ENCODE data around the gene ZNF771. TPM values are rescaled to one million over a fixed set of nuclear protein-coding genes. Genes with fewer than 3 reads are reported as not detected.
A peak's percentile ranks its signal among the peaks of the same experiment; 100 is the strongest.

Gene ZNF771
- total RNA-seq, 1 donor from 2014 or later, result 4.4 TPM

DNA sequence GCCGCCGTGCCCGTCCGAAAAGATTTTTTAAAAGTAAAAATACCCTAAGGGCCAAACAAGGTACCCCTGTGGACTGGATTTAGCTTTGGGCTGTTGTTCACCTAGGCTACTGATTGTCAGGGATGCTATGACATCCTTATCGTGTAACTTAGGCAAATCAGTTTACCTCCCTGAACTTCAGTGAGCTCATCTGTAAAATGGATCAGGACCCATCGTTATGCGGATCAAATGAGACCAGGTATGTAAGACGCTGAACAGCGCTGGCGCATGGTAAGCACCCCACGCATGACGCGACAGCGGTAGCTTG, 658 bp upstream of the ZNF771 start:
- peak overlapping the region; percentile 89 for H3K4me3 Mint-ChIP-seq
- peak overlapping the region; percentile 90 for H3K27ac Mint-ChIP-seq
- peaks cover under 1% of the 10 kb centered on the region for H3K27me3 Mint-ChIP-seq
- TF ChIP-seq, protein P1, sequence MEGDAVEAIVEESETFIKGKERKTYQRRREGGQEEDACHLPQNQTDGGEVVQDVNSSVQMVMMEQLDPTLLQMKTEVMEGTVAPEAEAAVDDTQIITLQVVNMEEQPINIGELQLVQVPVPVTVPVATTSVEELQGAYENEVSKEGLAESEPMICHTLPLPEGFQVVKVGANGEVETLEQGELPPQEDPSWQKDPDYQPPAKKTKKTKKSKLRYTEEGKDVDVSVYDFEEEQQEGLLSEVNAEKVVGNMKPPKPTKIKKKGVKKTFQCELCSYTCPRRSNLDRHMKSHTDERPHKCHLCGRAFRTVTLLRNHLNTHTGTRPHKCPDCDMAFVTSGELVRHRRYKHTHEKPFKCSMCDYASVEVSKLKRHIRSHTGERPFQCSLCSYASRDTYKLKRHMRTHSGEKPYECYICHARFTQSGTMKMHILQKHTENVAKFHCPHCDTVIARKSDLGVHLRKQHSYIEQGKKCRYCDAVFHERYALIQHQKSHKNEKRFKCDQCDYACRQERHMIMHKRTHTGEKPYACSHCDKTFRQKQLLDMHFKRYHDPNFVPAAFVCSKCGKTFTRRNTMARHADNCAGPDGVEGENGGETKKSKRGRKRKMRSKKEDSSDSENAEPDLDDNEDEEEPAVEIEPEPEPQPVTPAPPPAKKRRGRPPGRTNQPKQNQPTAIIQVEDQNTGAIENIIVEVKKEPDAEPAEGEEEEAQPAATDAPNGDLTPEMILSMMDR (IDR thresholded peaks at IDR 0.05), result no peak
- H3K9me3 Mint-ChIP-seq, result no peaks in the 10 kb centered on the region
- ATAC-seq (ENCODE audit: low read depth) (peak; percentile 8), DNase-seq (no peak)
- H3K4me1 Mint-ChIP-seq, result peaks cover 27% of the 10 kb centered on the region
- ChIA-PET CTCF (interaction anchor here (0.7 to 2.4 kb wide), 5 partner anchors 10 to 192 kb away, joined by 3 to 7 read pairs (median 5); partner anchors contain the start of genes DCTPP1 and ZNF48), POLR2A (interaction anchor here (0.5 to 3.7 kb wide), 25 partner anchors 8 to 342 kb away, joined by 3 to 37 read pairs (median 6); partner anchors contain the start of genes ALDOA, CD2BP2, DCTPP1 and FBRS)
- intact Hi-C loops (cut with micrococcal nuclease), result loop anchor here (1.0 to 10.0 kb wide), 9 partner anchors 11 to 342 kb away; partner anchors contain the start of genes ALDOA, DCTPP1, SEPTIN1 and TBC1D10B
- peaks cover 8% of the 10 kb centered on the region for H3K36me3 Mint-ChIP-seq (ENCODE audit: low read depth)

DNA sequence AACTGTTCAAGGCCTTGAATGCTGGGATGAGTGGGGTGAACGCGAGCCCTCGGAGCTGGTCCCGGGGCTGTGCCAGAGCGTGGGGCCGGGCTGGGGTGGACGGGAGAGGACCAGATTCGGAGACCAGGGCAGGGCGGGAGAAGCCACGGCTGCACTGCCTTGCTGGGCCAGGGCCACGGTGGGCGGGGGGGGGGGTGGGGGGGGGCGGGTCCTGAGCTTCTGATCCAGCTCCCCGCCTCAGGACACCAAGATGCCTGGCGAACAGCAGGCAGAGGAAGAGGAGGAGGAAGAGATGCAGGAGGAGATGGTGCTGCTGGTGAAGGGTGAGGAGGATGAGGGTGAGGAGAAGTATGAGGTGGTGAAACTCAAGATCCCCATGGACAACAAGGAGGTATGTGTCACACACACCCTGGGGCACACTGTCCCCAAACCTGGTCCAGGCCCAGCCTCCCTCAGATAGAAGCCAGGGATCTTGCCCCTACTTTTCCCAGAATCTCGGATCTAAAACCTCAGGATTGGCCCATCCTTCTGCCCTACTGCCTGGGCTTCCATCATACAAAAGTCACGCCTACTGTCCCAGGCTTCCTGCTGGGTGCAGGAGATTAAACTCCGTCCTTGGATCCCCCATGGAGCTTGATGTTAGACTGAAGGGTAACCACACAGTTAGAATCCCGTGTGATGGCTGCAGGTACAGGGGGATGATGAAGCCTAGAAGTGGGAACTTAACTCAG, 563 bp downstream of the ZNF771 start:
- Mint-ChIP-seq H3K4me1 (peaks cover 29% of the 10 kb centered on the region), H3K9me3 (no peaks in the 10 kb centered on the region), H3K36me3 (ENCODE audit: low read depth) (peaks cover 13% of the 10 kb centered on the region), H3K27ac (peak overlapping the region; percentile 56), H3K4me3 (peak overlapping the region; percentile 89), H3K27me3 (no peaks in the 10 kb centered on the region)
- POLR2A ChIA-PET, result interaction anchor here (0.6 to 3.7 kb wide), 33 partner anchors 10 to 343 kb away, joined by 3 to 37 read pairs (median 5); partner anchors contain the start of genes ALDOA, CD2BP2, CORO1A and DCTPP1
- DNase-seq (no peak), ATAC-seq (ENCODE audit: low read depth) (no peak)
- CTCF ChIA-PET, result interaction anchor here (1.3 to 2.9 kb wide), 9 partner anchors 10 to 39 kb away, joined by 4 to 22 read pairs (median 7); partner anchors contain the start of genes DCTPP1, SEPTIN1 and ZNF48
- TF ChIP-seq, protein P1 (IDR thresholded peaks at IDR 0.05), result no peak
- intact Hi-C loops (cut with micrococcal nuclease), result loop anchor here (1.0 to 10.0 kb wide), 9 partner anchors 13 to 343 kb away; partner anchors contain the start of genes ALDOA, DCTPP1, SEPTIN1 and TBC1D10B

DNA sequence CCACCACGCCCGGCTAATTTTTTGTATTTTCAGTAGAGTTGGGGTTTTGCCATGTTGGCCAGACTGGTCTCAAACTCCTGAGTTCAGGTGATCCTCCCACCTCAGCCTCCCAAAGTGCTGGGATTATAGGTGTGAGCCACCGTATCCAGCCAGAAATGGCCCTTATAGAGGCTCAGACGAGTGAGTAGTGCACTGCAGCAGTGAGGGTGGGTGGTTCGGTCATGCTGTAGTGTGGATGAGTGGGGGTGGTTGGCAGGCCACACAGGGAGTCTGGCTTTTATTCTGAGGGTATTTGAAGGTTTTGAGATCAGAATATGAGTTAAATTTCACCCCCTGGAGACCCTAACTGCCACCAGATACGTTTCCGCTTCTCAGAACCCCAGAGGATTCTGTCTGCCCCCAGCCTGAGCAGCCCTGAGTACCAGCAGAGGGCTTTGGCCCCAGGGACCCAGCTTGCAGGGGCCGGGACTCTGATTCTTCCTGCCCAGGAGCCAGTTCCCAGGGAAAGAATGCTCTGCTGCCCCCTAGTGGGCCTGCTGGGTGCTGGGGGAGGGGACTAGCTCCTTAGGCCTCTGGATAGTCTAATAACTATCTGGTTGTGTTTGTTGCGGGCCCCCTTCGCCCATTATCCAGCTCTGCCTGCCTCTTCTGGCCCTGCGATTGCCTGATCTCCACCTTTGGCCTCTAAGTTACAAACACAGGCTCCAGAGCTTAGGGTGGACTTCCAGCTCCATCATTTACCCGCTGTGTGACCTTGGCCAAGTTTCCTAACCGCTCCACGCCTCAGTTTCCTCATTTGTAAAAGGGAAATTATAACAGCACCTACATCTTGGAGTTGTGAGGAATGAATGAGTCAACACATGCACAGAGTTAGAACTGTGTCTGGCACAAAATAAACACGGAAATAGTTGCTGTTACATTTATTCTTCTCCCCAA, 2.0 kb downstream of the ZNF771 start:
- no peaks in the 10 kb centered on the region for H3K27me3 Mint-ChIP-seq
- POLR2A ChIA-PET, result interaction anchor here (0.5 to 3.5 kb wide), 21 partner anchors 8 to 344 kb away, joined by 3 to 34 read pairs (median 4); partner anchors contain the start of genes ALDOA, CD2BP2, CORO1A and DCTPP1
- CTCF ChIA-PET, result interaction anchor here (0.7 to 2.9 kb wide), 20 partner anchors 9 to 370 kb away, joined by 3 to 22 read pairs (median 6); partner anchors contain the start of genes CD2BP2, DCTPP1, SEPTIN1 and TBX6
- intact Hi-C loops (cut with micrococcal nuclease), result loop anchor here (10.0 kb wide), 1 partner anchor 345 kb away; the partner anchor contains the start of gene ALDOA
- H3K4me3 Mint-ChIP-seq, result peak overlapping the region; percentile 38
- H3K36me3 Mint-ChIP-seq (ENCODE audit: low read depth), result peaks cover 21% of the 10 kb centered on the region
- DNase-seq (peak; percentile 88), ATAC-seq (ENCODE audit: low read depth) (peak; percentile 59)
- peaks cover 29% of the 10 kb centered on the region for H3K4me1 Mint-ChIP-seq
- H3K9me3 Mint-ChIP-seq, result no peaks in the 10 kb centered on the region
- TF ChIP-seq, protein P1 (IDR thresholded peaks at IDR 0.05), result peak; percentile 49
- peak overlapping the region; percentile 56 for H3K27ac Mint-ChIP-seq

DNA sequence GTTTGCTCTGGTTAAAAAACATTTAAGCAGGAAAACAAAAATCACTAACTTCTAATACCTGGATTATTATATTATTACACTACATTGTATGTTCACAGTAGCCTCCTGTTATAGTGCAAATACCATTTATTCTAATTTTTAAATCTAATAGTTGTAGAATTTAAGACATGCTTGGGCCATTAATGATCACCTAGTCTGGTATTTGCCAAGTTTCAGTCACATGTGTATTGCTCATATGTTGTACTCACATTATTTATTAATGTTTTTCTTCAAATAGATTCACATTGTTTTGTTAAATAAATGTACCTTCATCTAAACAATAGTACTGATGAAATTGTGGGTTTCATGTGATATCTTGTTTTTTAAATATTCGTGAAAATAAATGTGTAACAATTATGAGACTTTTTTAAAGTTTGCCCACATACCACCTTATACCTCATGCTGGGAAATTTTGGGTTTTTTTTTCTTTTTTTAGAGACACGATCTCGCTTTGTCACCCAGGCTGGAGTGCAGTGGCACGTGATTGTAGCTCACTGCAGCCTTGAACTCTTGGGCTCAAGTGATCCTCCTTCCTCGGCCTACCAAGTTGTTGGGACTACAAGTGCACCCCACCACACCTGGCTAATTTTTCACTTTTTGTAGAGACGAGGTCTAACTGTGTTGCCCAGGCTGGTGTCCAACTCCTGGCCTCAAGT, 5.9 kb downstream of the ZNF771 start:
- CTCF ChIA-PET, result no interaction called here
- Mint-ChIP-seq H3K4me3 (no peak overlapping the region), H3K27ac (peak overlapping the region; percentile 19), H3K27me3 (no peaks in the 10 kb centered on the region), H3K4me1 (peaks cover 25% of the 10 kb centered on the region), H3K9me3 (no peaks in the 10 kb centered on the region), H3K36me3 (ENCODE audit: low read depth) (peaks cover 21% of the 10 kb centered on the region)
- ATAC-seq (ENCODE audit: low read depth) (no peak), DNase-seq (no peak)
- TF ChIP-seq, protein P1 (IDR thresholded peaks at IDR 0.05), result no peak
- POLR2A ChIA-PET, result interaction anchor here (0.6 kb wide), 2 partner anchors 10 to 78 kb away, joined by 3 to 7 read pairs; no protein-coding TSS in a partner anchor
- intact Hi-C loops (cut with micrococcal nuclease), result no loop called here

All from activated B cell treated with CpG ODN at 0.5 μM for 24 hours (primary cell).